ENCODE data around the gene MUC6. TPM values are rescaled to one million over a fixed set of nuclear protein-coding genes. Genes with fewer than 3 reads are reported as not detected.

MUC6 gene
- total RNA-seq, 4 donors from 2014 or later, result 0.43 to 3.5 TPM; not detected in 2

DNA sequence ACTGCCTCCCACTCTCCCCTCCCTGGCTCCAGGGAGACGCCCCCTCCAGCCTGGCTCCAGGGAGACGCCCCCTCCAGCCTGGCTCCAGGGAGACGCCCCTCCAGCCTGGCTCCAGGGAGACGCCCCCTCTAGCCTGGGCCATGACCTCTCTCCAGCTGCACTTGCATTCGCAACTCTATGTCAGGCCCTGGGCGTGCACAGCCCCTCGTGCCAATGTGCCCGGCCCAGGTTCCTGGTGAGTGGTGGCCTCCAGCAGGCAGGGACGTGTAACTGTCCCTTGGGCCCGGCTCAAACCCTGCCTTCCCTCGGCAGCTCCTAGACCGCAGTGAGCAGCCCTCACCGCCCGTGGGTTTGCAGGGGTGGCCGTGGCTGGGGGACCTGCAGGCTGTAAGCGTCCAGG is 6.9 kb downstream of the MUC6 start:
- Histone ChIP-seq H3K9me3 (no peaks in the 10 kb centered on the region), H3K36me3 (no peaks in the 10 kb centered on the region), H3K4me1 (no peaks in the 10 kb centered on the region), H3K4me3 (no peak overlapping the region), H3K27me3 (no peaks in the 10 kb centered on the region), H3K27ac (no peak overlapping the region)
- no peak for DNase-seq
- no peak for TF ChIP-seq POLR2A (IDR thresholded peaks at IDR 0.05)
- TF ChIP-seq, protein P1, sequence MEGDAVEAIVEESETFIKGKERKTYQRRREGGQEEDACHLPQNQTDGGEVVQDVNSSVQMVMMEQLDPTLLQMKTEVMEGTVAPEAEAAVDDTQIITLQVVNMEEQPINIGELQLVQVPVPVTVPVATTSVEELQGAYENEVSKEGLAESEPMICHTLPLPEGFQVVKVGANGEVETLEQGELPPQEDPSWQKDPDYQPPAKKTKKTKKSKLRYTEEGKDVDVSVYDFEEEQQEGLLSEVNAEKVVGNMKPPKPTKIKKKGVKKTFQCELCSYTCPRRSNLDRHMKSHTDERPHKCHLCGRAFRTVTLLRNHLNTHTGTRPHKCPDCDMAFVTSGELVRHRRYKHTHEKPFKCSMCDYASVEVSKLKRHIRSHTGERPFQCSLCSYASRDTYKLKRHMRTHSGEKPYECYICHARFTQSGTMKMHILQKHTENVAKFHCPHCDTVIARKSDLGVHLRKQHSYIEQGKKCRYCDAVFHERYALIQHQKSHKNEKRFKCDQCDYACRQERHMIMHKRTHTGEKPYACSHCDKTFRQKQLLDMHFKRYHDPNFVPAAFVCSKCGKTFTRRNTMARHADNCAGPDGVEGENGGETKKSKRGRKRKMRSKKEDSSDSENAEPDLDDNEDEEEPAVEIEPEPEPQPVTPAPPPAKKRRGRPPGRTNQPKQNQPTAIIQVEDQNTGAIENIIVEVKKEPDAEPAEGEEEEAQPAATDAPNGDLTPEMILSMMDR (IDR thresholded peaks at IDR 0.05), result no peak
- intact Hi-C loops (cut with DNase I; ENCODE audit: low total_unique reads), result no loop called here

DNA sequence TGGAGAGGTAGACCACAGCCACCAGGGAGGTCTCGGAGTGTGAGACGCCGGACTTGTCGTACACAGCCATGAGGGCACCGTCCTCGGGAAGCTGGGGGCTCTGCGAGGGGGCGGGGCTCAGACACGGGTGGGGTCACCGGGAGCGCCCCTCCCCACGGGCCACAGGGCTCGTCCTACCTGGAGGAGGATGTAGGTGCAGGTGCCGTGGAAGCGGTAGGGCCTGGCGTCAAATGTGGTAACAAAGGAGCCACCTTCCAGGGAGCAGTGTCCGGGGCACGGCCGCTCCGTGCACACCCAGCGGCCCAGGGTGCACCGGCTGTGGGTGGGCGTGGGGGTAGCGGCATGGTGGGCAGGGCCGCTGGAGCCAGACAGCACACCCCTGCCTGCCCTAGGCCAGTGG is 7.5 kb downstream of the MUC6 start:
- TF ChIP-seq, protein P1 (IDR thresholded peaks at IDR 0.05), result no peak
- no peak for TF ChIP-seq POLR2A (IDR thresholded peaks at IDR 0.05)
- no peaks in the 10 kb centered on the region for H3K27me3 ChIP-seq
- intact Hi-C loops (cut with DNase I; ENCODE audit: low total_unique reads), result no loop called here

DNA sequence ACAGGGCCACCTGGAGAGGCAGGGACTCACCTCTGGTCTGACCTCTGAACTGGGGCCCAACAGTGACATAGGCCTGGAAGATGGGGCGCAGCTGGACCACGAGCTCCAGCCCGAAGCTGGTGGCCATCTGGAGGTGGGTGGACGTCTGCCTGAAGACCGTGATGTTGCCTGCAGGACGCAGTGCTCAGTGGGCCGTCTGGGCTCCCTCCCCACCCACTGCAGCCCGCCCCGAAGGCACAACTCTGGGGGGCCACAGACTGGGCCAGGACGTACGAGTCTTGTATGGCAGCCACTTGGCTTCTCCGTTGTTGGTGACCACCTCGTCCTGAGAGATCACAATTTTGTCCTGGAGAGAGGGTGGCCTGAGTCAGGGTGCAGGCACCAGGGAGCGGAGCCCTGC is 7.9 kb downstream of the MUC6 start:
- Histone ChIP-seq H3K4me3 (no peak overlapping the region), H3K4me1 (no peaks in the 10 kb centered on the region), H3K36me3 (no peaks in the 10 kb centered on the region), H3K27me3 (no peaks in the 10 kb centered on the region), H3K27ac (no peak overlapping the region), H3K9me3 (no peaks in the 10 kb centered on the region)
- intact Hi-C loops (cut with DNase I; ENCODE audit: low total_unique reads), result no loop called here
- no peak for DNase-seq
- TF ChIP-seq, protein P1 (IDR thresholded peaks at IDR 0.05), result no peak
- no peak for TF ChIP-seq POLR2A (IDR thresholded peaks at IDR 0.05)

More for the DNA sequence above, 7.5 kb downstream of the MUC6 start:
- Histone ChIP-seq H3K4me1 (no peaks in the 10 kb centered on the region), H3K36me3 (no peaks in the 10 kb centered on the region), H3K4me3 (no peak overlapping the region), H3K27ac (no peak overlapping the region), H3K9me3 (no peaks in the 10 kb centered on the region)
- no peak for DNase-seq

DNA sequence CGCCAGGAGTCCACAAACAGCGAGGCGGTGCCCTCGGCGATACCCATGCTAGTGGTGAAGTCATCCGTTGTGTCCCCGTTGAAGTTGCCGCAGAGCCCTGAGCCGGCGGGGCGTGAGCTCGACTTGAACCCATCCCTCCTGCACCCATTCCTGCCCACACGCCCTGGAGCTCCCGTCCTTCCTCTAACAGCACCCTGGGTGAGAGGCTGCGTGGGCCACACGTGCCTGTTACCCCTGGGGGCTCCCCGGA is 8.3 kb downstream of the MUC6 start:
- Histone ChIP-seq H3K9me3 (no peaks in the 10 kb centered on the region), H3K27me3 (no peaks in the 10 kb centered on the region), H3K27ac (no peak overlapping the region), H3K36me3 (no peaks in the 10 kb centered on the region), H3K4me3 (no peak overlapping the region), H3K4me1 (no peaks in the 10 kb centered on the region)
- no peak for DNase-seq
- intact Hi-C loops (cut with DNase I; ENCODE audit: low total_unique reads), result no loop called here
- no peak for TF ChIP-seq POLR2A (IDR thresholded peaks at IDR 0.05)
- TF ChIP-seq, protein P1 (IDR thresholded peaks at IDR 0.05), result no peak

DNA sequence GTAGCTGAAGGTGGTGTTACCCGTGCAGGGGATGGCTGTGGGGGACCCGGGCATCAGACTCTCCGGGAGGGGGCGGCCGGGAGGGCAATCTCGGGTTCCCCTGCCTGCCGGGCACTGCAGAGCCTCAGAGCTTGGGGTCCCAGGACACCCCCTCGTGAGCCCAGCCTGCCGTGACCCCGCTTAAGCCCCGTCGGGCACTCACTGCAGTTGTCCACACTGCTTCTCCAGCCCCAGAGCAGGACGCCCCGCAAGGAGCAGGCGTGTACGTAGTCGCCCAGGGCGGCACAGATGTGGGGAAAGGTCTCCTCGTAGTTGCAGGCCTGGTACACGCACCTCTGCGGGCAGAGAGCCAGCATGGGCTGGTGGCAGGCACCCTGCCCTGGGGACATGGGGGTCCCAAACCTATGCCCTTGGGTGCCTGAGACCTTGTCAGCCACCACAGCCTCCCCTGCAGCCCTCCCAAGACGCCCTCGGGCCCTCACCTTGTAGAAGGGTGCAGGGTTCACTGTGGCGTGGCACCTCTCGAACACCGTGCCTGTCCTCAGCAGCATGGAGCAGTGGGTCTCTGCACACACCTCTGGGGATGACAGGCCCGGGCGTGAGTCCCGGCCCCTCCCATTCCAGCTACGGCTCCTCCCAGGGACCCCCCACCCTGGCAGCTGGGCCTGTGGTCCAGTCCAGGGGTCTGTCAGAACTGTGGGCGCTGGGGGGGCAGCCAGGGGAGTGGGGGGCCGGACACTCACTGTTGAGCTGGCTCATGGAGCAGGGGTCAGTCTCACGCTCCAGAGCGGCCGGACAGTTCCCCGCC is 8.8 kb downstream of the MUC6 start:
- H3K4me1 ChIP-seq, result no peaks in the 10 kb centered on the region
- no peak overlapping the region for H3K27ac ChIP-seq
- DNase-seq, result no peak
- no peaks in the 10 kb centered on the region for H3K9me3 ChIP-seq
- H3K4me3 ChIP-seq, result no peak overlapping the region
- TF ChIP-seq POLR2A (IDR thresholded peaks at IDR 0.05), result no peak
- TF ChIP-seq, protein P1 (IDR thresholded peaks at IDR 0.05), result no peak
- intact Hi-C loops (cut with DNase I; ENCODE audit: low total_unique reads), result no loop called here
- no peaks in the 10 kb centered on the region for H3K36me3 ChIP-seq
- no peaks in the 10 kb centered on the region for H3K27me3 ChIP-seq

Data from uterus (tissue), 4 donors.